Measurements from ENCODE around the gene STK17B. TPM values are rescaled to one million over a fixed set of nuclear protein-coding genes. Genes with fewer than 3 reads are reported as not detected.

STK17B gene
- total and polyA plus RNA-seq, 9 of the 15 experiments (the other 6 are each of a cell fraction or from before 2014, with no cell fraction given), result 2.3 to 17.7 (median 8.5) TPM

GRCh38 chr2:196142825-196143224, 28.6 kb downstream of the STK17B start:
- Histone ChIP-seq H3K4me3 (no peak overlapping the region), H4K20me1 (replicated peaks; ENCODE audit: control insufficient read depth, insufficient read depth, low read length) (no peaks in the 10 kb centered on the region), H3K9me3 (replicated peaks; ENCODE audit: control insufficient read depth, insufficient read depth, low read depth, low read length) (no peaks in the 10 kb centered on the region), H3K4me2 (ENCODE audit: insufficient read depth, low read length) (no peak overlapping the region), H3K27ac (ENCODE audit: extremely low read depth, low read depth, low read length) (no peak overlapping the region), H3K9ac (ENCODE audit: insufficient read depth in 1 of 2, low read depth in 2 of 2, low read length in 2 of 2) (no peak overlapping the region), H3K4me1 (replicated peaks in 1 of 2; ENCODE audit: control insufficient read depth in 2 of 2, insufficient read depth in 2 of 2, low read length in 2 of 2) (no peaks in the 10 kb centered on the region), H3K9me1 (ENCODE audit: control insufficient read depth, insufficient read depth, low read length) (no peaks in the 10 kb centered on the region), H2AFZ (ENCODE audit: low read depth, low read length) (no peak overlapping the region), H3K79me2 (ENCODE audit: control insufficient read depth, insufficient read depth, low read length) (no peaks in the 10 kb centered on the region), H3K36me3 (ENCODE audit: control insufficient read depth, insufficient read depth, low read length) (peaks cover 56% of the 10 kb centered on the region), H3K27me3 (ENCODE audit: control insufficient read depth in 2 of 2, insufficient read depth in 2 of 2, low read length in 2 of 2) (no peaks in the 10 kb centered on the region)
- TF ChIP-seq HOXB6 (CRISPR knock-in tag; IDR thresholded peaks at IDR 0.05; ENCODE audit: borderline replicate concordance), result no peak
- TF ChIP-seq SIX5 (IDR thresholded peaks at IDR 0.05; ENCODE audit: borderline replicate concordance in 1 of 2, insufficient read depth in 1 of 2, low read depth in 1 of 2, low read length in 2 of 2), result no peak
- TF ChIP-seq ADNP (tag; IDR thresholded peaks at IDR 0.05), result no peak
- TF ChIP-seq KDM5B (IDR thresholded peaks at IDR 0.05; ENCODE audit: insufficient replicate concordance, low read depth, low read length), result no peak
- no peak for TF ChIP-seq WHSC1 (IDR thresholded peaks at IDR 0.05; ENCODE audit: low read length)
- TF ChIP-seq RFX7 (CRISPR knock-in tag; IDR thresholded peaks at IDR 0.05), result no peak
- no peak for TF ChIP-seq ZNF324 (CRISPR knock-in tag; IDR thresholded peaks at IDR 0.05)
- TF ChIP-seq SRSF3 (IDR thresholded peaks at IDR 0.05; ENCODE audit: insufficient read depth, low read length), result no peak
- no peak for TF ChIP-seq HMGN3 (IDR thresholded peaks at IDR 0.05; ENCODE audit: borderline replicate concordance, extremely low read depth, insufficient read length, low read depth, low read length)
- no peak for TF ChIP-seq HDAC3 (IDR thresholded peaks at IDR 0.05; ENCODE audit: borderline replicate concordance, partially characterized antibody)
- BruUV-seq (replicated peaks), result no TSS peak
- DNase-seq (ENCODE audit: extremely low read depth in 1 of 4, low spot score in 3 of 4) (no peak), ATAC-seq (no peak), FAIRE-seq (no peak)
- ChIA-PET POLR2A (no interaction called here), CTCF (ENCODE audit: low intra/inter-chr PET ratio) (no interaction called here)
- intact Hi-C loops (cut with micrococcal nuclease) (no loop called here), in situ Hi-C loops (cut with MboI) (loop anchor here (25.0 kb wide), 1 partner anchor 594 kb away; no protein-coding TSS in a partner anchor)
- WGBS (ENCODE audit: insufficient coverage, low coverage, missing lambda C conversion rate), result 78% methylated on average over 1 of the region's 1 CpG
